VCaP (cell line): ENCODE data around the gene SELENOS.

ENCODE experiments used
- H3K27ac ChIP-seq: fragments of 450-650 bp; 2 replicates; pipeline ENCODE4 v1.5.1; 2017
- TF ChIP-seq, protein P1 (sequence below): fragments of 450-650 bp; conservative IDR thresholded peaks from 2 replicates; pipeline ENCODE4 v1.5.1; 2017; ENCODE audit warnings: mild to moderate bottlenecking, moderate library complexity

Gene SELENOS

DNA sequence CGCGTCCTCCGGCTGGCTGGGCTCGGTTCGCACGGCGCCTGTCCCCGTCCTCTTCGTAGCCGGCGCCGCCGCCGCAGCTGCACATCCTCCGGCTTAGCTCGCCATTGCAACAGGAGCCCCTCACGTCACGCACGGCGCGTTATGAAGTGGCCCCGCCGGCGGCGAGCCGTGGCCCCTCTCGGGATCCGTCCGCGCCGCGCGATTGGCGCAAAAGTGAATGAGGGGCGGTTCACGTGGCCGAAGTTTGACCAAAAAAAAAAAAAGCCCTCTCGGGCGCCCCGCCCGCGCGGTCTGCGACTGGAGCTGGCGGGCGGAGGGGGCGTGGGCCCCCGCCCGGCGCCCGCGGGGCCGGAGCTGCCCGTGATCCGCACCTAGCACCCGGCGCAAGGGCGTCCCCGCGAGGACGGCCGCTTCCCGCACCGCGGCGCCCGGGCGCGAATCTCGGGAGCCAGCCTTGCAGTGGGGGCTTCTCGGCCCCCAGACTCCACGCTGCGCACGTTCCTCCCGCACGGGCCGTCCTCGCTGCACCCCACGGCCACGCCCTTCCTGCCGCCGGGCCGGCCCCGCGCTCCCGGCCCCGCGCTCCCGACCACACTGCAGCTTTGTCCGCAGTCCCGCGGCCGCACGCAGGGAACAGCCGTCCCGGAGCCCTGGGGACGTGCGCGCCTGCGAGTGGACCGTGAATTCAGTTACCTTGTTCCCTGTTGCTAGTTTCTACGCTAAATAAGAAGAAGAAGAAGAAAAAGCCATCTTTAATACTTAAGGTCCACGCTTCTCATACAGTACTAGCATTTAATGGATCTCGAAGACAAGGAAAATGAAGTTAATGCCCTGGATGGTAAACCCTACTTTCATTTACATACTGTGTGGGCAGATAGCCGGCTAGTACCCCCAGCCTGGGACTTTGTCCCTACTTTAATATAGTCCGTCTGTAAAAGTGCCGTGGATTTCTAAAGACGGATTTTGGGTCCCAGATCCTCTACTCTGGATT is 25.2 kb downstream of the SELENOS start, which contains the start of gene CHSY1:
Gene CHSY1 (minus strand): TSS at position 219 of the 991 bp plus-strand sequence. CDS start 592 bp downstream, outside the sequence.
- peak within 1 kb of the TSS; percentile 90 for H3K27ac ChIP-seq
- TF ChIP-seq, protein P1, sequence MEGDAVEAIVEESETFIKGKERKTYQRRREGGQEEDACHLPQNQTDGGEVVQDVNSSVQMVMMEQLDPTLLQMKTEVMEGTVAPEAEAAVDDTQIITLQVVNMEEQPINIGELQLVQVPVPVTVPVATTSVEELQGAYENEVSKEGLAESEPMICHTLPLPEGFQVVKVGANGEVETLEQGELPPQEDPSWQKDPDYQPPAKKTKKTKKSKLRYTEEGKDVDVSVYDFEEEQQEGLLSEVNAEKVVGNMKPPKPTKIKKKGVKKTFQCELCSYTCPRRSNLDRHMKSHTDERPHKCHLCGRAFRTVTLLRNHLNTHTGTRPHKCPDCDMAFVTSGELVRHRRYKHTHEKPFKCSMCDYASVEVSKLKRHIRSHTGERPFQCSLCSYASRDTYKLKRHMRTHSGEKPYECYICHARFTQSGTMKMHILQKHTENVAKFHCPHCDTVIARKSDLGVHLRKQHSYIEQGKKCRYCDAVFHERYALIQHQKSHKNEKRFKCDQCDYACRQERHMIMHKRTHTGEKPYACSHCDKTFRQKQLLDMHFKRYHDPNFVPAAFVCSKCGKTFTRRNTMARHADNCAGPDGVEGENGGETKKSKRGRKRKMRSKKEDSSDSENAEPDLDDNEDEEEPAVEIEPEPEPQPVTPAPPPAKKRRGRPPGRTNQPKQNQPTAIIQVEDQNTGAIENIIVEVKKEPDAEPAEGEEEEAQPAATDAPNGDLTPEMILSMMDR: peak; percentile 68

DNA sequence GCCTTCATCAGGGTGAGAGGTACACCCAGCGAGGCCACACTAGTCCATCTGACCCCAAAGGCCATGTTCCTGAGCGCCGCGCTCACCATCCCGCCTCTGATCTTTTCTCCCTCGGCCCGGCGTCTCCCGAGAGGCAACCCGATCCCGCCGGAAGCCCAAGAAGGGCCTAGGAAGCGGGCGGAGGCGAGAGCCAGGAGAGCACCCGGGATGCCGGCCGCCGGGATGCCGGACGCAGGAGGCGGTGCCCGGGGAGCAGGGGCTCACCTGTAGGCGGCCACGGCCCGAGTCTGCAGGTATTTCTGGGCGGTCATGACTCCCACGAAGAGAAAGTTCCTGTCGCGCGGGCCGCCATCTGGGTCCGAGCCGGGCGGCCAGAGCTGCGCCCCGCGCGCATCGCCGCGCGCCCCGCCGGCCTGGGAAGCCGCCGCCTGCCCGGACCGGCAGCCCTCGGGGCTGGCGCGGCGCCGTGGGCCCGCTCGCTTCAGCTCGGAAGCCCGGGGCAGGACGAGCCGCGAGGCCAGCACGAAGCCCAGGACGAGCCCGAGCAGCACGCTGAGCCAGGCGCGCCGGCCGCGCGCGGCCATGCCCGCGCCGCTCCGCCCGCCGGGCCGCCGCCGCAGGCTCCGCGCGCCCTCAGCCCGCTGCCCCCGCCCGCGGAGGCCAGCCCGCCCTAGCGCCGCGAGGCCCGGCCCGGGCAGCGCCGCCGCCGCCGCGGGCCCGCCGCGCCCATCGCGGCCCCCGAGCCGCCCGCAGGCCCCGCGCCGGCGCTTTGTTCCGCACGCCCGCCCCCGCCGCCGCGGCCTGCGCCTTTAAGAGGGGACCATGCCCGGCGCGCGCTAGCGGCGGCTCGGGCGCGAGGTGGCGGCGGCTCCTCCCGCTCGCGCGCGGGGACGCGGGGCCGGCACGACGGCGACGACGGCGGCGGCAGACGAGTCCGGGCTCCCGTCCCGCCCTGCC is 26.1 kb downstream of the SELENOS start:
- H3K27ac ChIP-seq: peak overlapping the region; percentile 90
- TF ChIP-seq, protein P1: 0 out of 2 replicates have a peak, but pooled peaks have one; percentile 10

DNA sequence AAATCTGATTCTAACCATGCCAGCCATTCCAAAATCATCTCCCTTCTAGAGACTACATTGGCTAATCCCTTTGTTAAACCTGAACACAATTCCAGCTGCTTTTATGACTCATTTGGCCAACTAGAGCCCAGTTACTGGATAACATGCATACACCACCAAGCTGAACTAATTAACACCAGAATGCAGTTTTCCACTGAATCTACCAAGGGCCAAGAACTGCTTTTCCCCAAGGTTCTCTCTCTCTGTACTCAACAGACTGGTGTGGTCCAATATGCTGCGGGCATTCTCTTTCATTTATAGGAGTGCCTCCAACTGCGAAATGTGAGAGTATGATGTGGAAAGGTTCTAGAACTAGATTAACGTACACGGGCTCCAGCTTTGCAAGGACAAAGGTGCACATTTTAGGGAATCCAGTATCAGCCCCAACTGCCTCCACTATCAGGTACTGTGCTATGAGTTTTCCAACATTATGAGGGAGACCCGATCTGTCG is 26.9 kb downstream of the SELENOS start:
- TF ChIP-seq, protein P1: no peak
- peak overlapping the region; percentile 90 for H3K27ac ChIP-seq

DNA sequence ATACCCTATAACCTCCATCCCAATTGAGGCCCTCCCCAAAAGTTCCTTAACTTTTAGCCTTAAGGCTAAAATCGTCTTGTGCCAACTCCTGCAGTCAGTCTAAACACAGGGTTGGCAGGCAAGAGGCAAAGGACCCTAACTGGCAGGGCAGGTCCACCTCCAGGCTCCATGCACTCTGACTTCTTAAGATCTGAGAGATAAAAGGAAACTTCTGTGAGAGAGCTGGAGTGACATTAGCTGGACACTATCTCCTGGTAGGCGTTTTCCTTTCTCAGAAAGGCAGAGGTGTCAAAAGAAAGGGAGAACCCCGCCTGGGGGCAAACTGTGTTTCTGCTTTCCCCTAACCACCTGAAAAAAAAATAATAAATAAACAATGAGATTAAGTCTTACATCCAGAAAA is 29.0 kb downstream of the SELENOS start:
- peak overlapping the region; percentile 90 for H3K27ac ChIP-seq
- TF ChIP-seq, protein P1: no peak

DNA sequence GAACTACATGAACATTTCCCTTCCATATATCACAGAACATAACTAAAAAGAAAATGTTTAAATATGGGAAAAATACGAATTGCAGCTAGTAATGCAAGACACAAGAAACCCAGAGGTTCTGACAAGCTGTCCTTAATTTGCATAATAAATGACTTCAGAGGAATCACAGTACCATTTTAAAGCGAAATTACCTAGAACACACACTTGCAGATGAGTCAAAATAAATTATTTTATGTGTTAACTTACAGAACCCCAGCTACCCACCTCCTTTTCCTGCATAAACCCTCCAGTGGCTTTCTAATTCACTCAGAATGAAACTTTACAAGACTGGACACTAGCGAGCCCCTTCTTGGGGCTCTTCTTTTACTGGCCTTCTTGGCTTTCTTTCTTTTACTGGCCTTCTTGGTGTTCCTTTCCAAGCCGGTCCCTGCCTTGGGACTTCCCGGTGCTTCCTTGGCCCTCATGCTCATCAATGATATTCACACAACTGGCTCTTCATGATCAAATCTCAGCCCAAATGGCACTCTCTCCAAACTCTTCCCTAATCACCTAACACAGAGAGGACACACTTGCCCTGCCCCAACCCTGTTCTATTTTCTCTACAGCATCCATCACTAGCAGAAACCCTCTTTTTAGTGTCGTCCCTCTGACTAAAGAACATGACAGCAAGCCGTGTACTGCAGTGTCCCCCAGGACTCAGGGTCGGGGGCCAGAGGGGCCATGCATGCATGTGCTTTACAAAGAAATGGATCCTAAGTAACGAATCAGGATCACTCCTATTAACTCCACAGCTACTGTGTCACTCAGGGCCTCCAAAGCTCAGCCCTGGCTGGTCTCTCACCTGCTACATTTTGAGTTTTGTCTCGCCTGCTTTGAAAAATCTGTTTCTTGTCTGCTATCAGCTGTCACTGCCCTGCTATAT is 30.2 kb downstream of the SELENOS start:
- peak overlapping the region; percentile 90 for H3K27ac ChIP-seq
- TF ChIP-seq, protein P1: no peak

DNA sequence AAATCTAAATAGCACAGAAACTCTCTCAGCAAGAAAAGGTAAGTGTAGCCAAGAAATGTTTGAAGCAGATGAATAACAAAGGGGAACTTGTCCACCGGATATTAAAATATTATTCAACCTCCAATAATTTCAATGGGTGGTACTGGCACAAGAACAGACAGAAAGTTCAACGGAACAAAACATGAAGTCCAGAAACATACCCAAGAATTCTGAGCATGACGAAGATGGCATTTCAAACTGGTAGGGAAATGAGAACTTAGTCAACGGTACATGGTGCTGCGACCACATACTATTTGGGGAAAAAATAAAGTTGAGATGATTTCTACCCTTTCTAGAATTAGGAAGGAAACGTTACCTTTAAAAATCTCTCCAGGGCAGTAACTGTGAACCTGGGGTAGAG is 30.9 kb downstream of the SELENOS start:
- TF ChIP-seq, protein P1: no peak
- peak overlapping the region; percentile 90 for H3K27ac ChIP-seq
